Skeletal muscle cell (primary cell): ENCODE data around the gene NPM1.
"Not testable (repeated sequence)": the region's sequence is repeated elsewhere in the genome, so short reads cannot be mapped to it uniquely, and the experiment has no call there.

Experiments
- DNase-seq: peaks from one replicate; pipeline ENCODE4 v3.0.0-alpha.2; 2010; ENCODE audit warnings: low read depth
- H3K4me3 ChIP-seq: 2 replicates; pipeline ENCODE4 v1.5.1; 2011; ENCODE audit warnings: low read depth, mild to moderate bottlenecking, control low read depth, low read length, moderate library complexity

NPM1 gene

GRCh38 chr5:171409164-171410136, 21.8 kb downstream of the NPM1 start:
- no peak for DNase-seq

GRCh38 chr5:171410181-171410580, 22.5 kb downstream of the NPM1 start:
- DNase-seq, result no peak
- no peak overlapping the region for H3K4me3 ChIP-seq

More at GRCh38 chr5:171409164-171410136, 21.8 kb downstream of the NPM1 start:
- H3K4me3 ChIP-seq, result no peak overlapping the region

- H3K4me3 ChIP-seq, result no peak overlapping the region
These were observed 24.5 kb downstream of the NPM1 start for GRCh38 chr5:171412186-171412585.

GRCh38 chr5:171413153-171413910, 25.7 kb downstream of the NPM1 start:
- DNase-seq, result no peak

More at GRCh38 chr5:171412186-171412585, 24.5 kb downstream of the NPM1 start:
- DNase-seq, result no peak

GRCh38 chr5:171413993-171414392, 26.3 kb downstream of the NPM1 start:
- not testable (repeated sequence) for H3K4me3 ChIP-seq, DNase-seq

More at GRCh38 chr5:171413153-171413910, 25.7 kb downstream of the NPM1 start:
- H3K4me3 ChIP-seq, result no peak overlapping the region

- no peak overlapping the region for H3K4me3 ChIP-seq
- DNase-seq, result peak; percentile 48
These were observed 27.6 kb downstream of the NPM1 start for GRCh38 chr5:171415115-171415730.

GRCh38 chr5:171416160-171417049, 28.8 kb downstream of the NPM1 start:
- H3K4me3 ChIP-seq, result no peak overlapping the region
- no peak for DNase-seq

- H3K4me3 ChIP-seq, result peak overlapping the region; percentile 47
- peak; percentile 57 for DNase-seq
These were observed 30.8 kb downstream of the NPM1 start for GRCh38 chr5:171418316-171418981.

GRCh38 chr5:171418982-171419687, 31.5 kb downstream of the NPM1 start, which contains the start of gene FGF18:
TSS of gene FGF18 (plus strand) at chr5:171419647. CDS start at chr5:171420200, 553 bp downstream.
- DNase-seq, result no peak

GRCh38 chr5:171419688-171420430, 32.2 kb downstream of the NPM1 start:
- no peak for DNase-seq
- peak overlapping the region; percentile 47 for H3K4me3 ChIP-seq

More at GRCh38 chr5:171418982-171419687, 31.5 kb downstream of the NPM1 start, which contains the start of gene FGF18:
- peak within 1 kb of the TSS; percentile 47 for H3K4me3 ChIP-seq

GRCh38 chr5:171420431-171421241, 33.0 kb downstream of the NPM1 start:
- DNase-seq, result peak; percentile 60
- H3K4me3 ChIP-seq, result peak overlapping the region; percentile 27

- H3K4me3 ChIP-seq, result no peak overlapping the region
- DNase-seq, result no peak
These were observed 33.9 kb downstream of the NPM1 start for GRCh38 chr5:171421331-171422262.

GRCh38 chr5:171422495-171422894, 34.8 kb downstream of the NPM1 start:
- no peak for DNase-seq
- no peak overlapping the region for H3K4me3 ChIP-seq

GRCh38 chr5:171422902-171423663, 35.4 kb downstream of the NPM1 start:
- no peak overlapping the region for H3K4me3 ChIP-seq
- no peak for DNase-seq
